Right lobe of liver (tissue), 4 donors: ENCODE data around the gene SPOCD1.

Source experiments
- POLR2A ChIP-seq: fragments of 450-650 bp; IDR thresholded peaks from one replicate; pipeline ENCODE4 v1.6.1; 2017; ENCODE audit warnings: antibody characterized with exemption, mild to moderate bottlenecking
- TF ChIP-seq, protein P1 (sequence below), 4 donors: fragments of 200-600 bp in 3 of 4; fragments of 450-650 bp in 1 of 4; IDR thresholded peaks; one replicate each; pipeline versions ENCODE4 v1.5.1 to v1.8.0; 2016 to 2022; ENCODE audit warnings: antibody characterized with exemption in 4 of 4, mild to moderate bottlenecking in 2 of 4
- donor health status: DM: no; HTN: no; CAD: no.
- donor health status: DM: no; HTN: no; CAD: no.
- donor health status: DM: no; HTN: yes; CAD: no.

DNA sequence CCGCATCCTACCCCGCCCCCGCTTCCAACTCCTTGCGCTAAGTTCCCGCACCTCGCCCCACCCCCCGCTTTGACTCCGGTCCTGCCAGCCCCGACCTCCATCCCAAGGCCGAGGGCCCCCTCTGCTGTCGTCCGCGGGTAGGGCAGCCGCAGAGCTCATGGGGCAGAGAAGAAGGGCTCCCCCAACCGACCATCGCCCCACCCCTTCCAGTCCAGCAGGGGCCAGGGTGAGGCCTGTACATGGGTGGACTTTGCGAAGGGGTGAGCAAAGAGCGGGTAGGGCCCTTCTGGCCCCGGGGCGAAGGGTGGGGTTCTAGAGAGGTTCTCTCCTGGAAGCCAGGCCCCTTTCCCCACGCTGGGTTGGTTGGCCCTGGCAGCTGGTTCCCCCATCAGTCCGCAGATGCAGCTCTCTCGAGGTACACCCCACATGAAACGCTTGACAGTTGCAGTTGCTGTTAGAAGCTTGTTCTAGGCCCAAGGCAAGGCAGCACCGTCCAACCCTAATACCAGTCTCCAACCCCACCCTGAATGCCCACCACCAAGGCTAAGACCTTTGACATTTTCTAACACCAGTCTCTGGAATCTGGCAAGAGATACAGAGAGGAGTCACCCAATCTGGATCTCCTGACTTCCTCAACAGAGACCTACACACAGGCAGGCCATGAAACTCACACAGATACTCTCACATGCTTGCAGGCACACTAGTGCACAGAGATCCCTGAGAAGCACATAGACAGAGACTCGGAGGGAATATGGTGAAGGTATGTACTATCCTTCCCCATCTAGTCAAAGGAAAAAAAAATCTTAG is 26.4 kb downstream of the SPOCD1 start:
- TF ChIP-seq, protein P1, sequence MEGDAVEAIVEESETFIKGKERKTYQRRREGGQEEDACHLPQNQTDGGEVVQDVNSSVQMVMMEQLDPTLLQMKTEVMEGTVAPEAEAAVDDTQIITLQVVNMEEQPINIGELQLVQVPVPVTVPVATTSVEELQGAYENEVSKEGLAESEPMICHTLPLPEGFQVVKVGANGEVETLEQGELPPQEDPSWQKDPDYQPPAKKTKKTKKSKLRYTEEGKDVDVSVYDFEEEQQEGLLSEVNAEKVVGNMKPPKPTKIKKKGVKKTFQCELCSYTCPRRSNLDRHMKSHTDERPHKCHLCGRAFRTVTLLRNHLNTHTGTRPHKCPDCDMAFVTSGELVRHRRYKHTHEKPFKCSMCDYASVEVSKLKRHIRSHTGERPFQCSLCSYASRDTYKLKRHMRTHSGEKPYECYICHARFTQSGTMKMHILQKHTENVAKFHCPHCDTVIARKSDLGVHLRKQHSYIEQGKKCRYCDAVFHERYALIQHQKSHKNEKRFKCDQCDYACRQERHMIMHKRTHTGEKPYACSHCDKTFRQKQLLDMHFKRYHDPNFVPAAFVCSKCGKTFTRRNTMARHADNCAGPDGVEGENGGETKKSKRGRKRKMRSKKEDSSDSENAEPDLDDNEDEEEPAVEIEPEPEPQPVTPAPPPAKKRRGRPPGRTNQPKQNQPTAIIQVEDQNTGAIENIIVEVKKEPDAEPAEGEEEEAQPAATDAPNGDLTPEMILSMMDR (IDR thresholded peaks at IDR 0.05): peak; percentile 71 to 92 (median 74)
- no peak for TF ChIP-seq POLR2A
